Spleen (tissue), 7 donors: Measurements from ENCODE around the gene SMLR1.

Experiments used
- CTCF ChIP-seq, 11 experiments: fragments of 200-600 bp in 7 of 11; fragments of 450-650 bp in 4 of 11; sonication (generic) in 4 of 11; IDR thresholded peaks in 8 of 11; conservative IDR thresholded peaks in 3 of 11; 1 replicate in 7 of 11; 2 replicates in 4 of 11; pipeline versions ENCODE4 v1.4.0 to v1.8.0; 2016 to 2021; ENCODE audit warnings: antibody characterized with exemption in 11 of 11, inconsistent platforms in 4 of 11, mild to moderate bottlenecking in 1 of 11
- POLR2A ChIP-seq, 3 donors: fragments of 450-650 bp; IDR thresholded peaks; one replicate each; pipeline ENCODE4 v1.5.1; 2017; ENCODE audit warnings: antibody characterized with exemption in 3 of 3, mild to moderate bottlenecking in 1 of 3
- donor health status: DM: no; HTN: no; CAD: no; lungs with moderate emphysema.
- donor health status: DM: no; HTN: no; CAD: no.
- donor health status: DM: no; HTN: no; CAD: no.

GRCh38 chr6:130862370-130862769 is 35.2 kb downstream of the SMLR1 start:
- no peak for TF ChIP-seq CTCF (IDR thresholded peaks at IDR 0.05 in 8 of 11, conservative IDR thresholded peaks at IDR 0.05 in 3 of 11)
- no peak for TF ChIP-seq POLR2A (IDR thresholded peaks at IDR 0.05)
